Activated T-helper 17 cell treated with anti-CD3 and anti-CD28 coated beads, Interleukin-2, amount 50 U/mL, for 72 hours (primary cell): ENCODE measurements around the gene SLC15A5. TPM values are rescaled to one million over a fixed set of nuclear protein-coding genes. Genes with fewer than 3 reads are reported as not detected.

Experiments
- ATAC-seq: fragments of 150-1000 bp; cut with Tn5 transposase; replicated peaks from 2 replicates; pipeline ENCODE4 v1.10.0; 2021; ENCODE audit warnings: mild to moderate bottlenecking, moderate library complexity
- H3K27ac Mint-ChIP-seq: one replicate; pipeline ENCODE4 v1.8.0; 2022; ENCODE audit warnings: mixed read lengths
- H3K27me3 Mint-ChIP-seq: one replicate; pipeline ENCODE4 v1.8.0; 2022; ENCODE audit warnings: mixed read lengths
- H3K36me3 Mint-ChIP-seq: one replicate; pipeline ENCODE4 v1.8.0; 2022; ENCODE audit warnings: low read depth, mild to moderate bottlenecking, mixed read lengths
- H3K4me1 Mint-ChIP-seq: one replicate; pipeline ENCODE4 v1.8.0; 2022; ENCODE audit warnings: mixed read lengths
- H3K4me3 Mint-ChIP-seq: one replicate; pipeline ENCODE4 v1.8.0; 2022; ENCODE audit warnings: mild to moderate bottlenecking, mixed read lengths
- H3K9me3 Mint-ChIP-seq: one replicate; pipeline ENCODE4 v1.8.0; 2022; ENCODE audit warnings: mixed read lengths
- total RNA-seq, 2 donors: library from RNA; stranded (reverse); gene quantifications; one replicate each; pipeline ENCODE4 v1.2.3, GENCODE V29; 2022

SLC15A5 gene
- total RNA-seq, 2 donors from 2014 or later, result not detected

DNA sequence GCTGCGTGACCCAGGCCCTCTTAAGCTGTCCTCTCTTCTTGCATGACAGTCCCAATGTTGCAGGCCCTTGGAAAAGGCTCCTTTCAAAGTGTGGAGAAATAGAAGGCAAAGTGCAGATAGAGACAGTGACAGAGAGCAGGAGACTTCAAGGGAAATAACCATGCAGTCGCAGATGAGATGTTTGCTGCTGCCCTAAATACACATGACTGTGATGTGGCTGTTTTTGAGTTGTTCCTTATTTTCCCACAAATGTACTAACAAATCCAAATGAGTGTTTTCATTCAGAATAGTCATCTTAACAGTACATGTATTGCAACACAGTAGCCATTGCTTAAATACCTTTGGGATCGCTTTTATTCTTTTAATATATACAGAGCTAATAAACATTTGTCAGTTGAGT, 101.6 kb downstream of the SLC15A5 start:
- H3K9me3 Mint-ChIP-seq, result peaks cover 3% of the 10 kb centered on the region
- no peaks in the 10 kb centered on the region for H3K4me1 Mint-ChIP-seq
- H3K36me3 Mint-ChIP-seq, result no peaks in the 10 kb centered on the region
- H3K27me3 Mint-ChIP-seq, result no peaks in the 10 kb centered on the region
- no peak for ATAC-seq
- no peak overlapping the region for H3K27ac Mint-ChIP-seq
- H3K4me3 Mint-ChIP-seq, result no peak overlapping the region

DNA sequence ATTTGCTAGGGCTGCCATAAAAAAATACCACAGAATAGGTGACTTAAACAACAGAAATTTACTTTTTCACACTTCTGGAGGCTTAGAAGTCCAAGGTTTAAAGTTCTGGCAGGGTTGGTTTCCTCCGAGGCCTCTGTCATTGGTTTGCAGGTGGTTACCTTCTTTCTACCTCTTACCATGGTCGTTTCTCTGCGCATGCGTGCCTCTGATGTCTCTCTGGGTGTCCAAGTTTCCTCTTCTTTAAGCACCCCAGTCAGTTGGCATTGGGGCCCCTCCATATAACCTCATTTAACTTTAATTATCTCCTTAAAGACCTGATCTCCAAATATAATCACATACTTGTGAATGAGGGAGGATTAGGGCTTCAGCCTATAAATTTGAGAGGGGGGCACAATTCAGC, 103.2 kb downstream of the SLC15A5 start:
- Mint-ChIP-seq H3K27me3 (no peaks in the 10 kb centered on the region), H3K36me3 (no peaks in the 10 kb centered on the region), H3K9me3 (peaks cover 3% of the 10 kb centered on the region), H3K4me1 (no peaks in the 10 kb centered on the region), H3K4me3 (no peak overlapping the region), H3K27ac (no peak overlapping the region)
- no peak for ATAC-seq

DNA sequence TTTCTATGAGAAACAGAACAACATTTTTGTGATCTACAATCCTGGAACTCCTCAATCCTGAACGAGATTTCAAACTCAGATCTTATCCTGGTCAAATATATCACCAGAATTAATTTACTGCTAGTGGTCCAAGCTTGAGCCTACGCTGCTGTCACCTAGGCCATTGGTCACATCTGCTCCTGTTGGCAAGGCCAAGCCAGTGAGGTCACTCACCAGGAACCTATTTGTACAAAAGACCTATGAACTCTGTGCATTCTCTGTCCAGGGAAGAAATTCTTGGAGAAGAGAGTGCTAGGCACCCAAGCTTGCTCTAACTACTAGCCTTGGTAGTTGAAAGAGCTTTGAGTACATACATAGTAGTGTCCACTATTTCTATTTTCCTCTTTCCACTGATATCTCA, 106.1 kb downstream of the SLC15A5 start:
- no peaks in the 10 kb centered on the region for H3K27me3 Mint-ChIP-seq
- no peak overlapping the region for H3K27ac Mint-ChIP-seq
- peaks cover 3% of the 10 kb centered on the region for H3K9me3 Mint-ChIP-seq
- no peaks in the 10 kb centered on the region for H3K36me3 Mint-ChIP-seq
- H3K4me1 Mint-ChIP-seq, result no peaks in the 10 kb centered on the region
- no peak for ATAC-seq
- H3K4me3 Mint-ChIP-seq, result no peak overlapping the region

DNA sequence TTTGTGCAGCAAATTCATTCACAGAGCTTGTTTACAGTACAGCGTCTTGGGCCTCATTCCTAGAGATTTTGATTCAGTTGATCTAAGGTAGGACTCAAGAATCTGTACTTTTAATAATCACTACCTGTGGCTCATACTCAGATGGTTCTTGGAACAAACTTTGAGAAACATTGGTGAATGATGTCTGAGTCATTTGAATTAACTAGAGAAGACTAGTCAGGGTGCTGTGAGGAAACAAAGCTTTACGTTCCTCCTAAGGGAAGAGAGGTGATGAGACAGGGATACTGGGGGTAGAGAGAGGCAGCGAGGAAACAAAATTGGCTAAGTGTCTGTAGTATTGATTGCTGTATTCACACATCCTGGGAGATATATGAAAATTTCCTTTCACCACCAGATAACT, 109.4 kb downstream of the SLC15A5 start:
- no peak for ATAC-seq
- H3K27me3 Mint-ChIP-seq, result no peaks in the 10 kb centered on the region
- peaks cover 2% of the 10 kb centered on the region for H3K9me3 Mint-ChIP-seq
- H3K4me3 Mint-ChIP-seq, result no peak overlapping the region
- no peaks in the 10 kb centered on the region for H3K4me1 Mint-ChIP-seq
- H3K27ac Mint-ChIP-seq, result no peak overlapping the region
- no peaks in the 10 kb centered on the region for H3K36me3 Mint-ChIP-seq

DNA sequence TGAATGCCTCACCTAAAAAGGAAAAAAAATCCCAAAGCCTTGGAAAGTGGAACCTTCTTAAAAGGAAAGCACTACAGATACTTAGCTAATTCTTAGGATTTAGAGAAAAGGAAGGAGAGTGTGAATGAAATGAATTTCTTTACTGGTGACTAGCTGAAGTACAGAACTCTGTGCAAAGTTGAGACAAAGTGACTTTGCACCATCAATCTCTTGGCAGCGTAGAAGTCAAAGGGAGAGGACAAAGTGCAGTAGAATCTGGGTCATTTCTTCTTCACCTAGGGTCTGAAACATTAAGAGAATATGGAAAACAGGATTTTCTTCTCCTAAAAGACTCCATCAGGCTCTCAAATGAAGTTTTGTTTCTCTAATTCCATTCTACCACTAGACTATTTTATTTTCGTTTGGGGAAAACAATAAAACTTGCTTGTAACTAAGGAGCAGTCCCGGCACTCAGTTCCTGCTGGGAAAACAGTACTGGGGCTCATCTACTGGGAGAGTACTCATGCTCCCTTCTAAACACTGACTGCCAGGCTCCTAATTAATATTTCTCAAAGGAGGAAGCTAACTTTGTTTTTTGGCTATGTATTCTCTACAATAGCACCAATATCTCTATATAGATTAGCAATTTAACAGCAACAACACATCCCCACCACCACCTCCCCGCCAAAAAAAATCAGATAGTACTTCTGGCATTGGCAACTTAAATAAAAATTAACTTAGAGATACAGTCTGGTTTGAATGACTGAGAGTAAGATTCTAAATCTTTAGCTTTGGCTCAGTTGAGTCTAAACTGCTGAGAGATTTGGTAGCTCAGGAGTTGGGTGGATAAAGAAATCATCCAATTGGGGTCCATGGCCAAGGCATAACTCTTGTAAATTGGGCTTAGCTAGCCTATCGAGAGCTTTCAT, 110.7 kb downstream of the SLC15A5 start:
- no peaks in the 10 kb centered on the region for H3K27me3 Mint-ChIP-seq
- no peaks in the 10 kb centered on the region for H3K4me1 Mint-ChIP-seq
- H3K4me3 Mint-ChIP-seq, result no peak overlapping the region
- ATAC-seq, result no peak
- H3K27ac Mint-ChIP-seq, result no peak overlapping the region
- peaks cover 3% of the 10 kb centered on the region for H3K9me3 Mint-ChIP-seq
- no peaks in the 10 kb centered on the region for H3K36me3 Mint-ChIP-seq

DNA sequence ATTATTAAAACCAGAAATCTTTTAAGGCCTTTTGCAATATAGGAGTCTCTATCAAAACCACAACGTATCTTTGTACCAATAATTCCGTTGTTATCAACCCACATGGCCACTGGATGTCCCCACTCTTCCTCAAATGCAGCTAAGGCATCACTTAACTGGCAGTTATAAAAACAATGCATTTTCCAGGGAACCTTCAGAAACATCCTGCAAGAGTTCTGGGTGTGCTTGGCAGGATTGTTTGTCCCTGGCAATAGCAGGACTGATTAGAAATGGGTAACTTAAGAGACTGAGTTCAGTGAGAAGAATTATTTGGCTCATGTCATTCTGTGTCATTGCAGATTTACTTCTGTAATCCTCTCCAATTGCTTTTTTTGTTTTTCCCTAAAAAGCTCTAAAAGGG, 112.0 kb downstream of the SLC15A5 start:
- Mint-ChIP-seq H3K4me1 (no peaks in the 10 kb centered on the region), H3K27ac (no peak overlapping the region), H3K4me3 (no peak overlapping the region), H3K36me3 (no peaks in the 10 kb centered on the region), H3K27me3 (no peaks in the 10 kb centered on the region), H3K9me3 (peaks cover 3% of the 10 kb centered on the region)
- no peak for ATAC-seq

DNA sequence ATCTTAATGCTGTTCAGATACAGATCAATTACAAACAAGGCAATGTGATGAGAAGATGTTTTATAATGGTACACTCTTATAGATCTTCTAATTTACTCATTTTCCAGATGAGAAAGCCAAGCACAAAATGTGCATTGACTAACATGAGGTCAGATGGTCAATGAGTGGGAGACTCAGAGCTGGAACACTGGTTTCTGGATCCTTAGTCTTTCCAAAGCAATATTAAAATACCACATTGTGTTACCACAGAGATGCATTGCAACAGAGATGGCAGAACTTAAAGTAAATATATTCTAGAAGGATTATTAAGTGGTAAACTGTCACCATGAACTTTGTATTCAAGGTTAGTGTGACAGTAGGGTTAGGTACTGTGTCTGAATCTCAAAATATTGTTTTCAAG, 113.6 kb downstream of the SLC15A5 start:
- no peaks in the 10 kb centered on the region for H3K36me3 Mint-ChIP-seq
- peaks cover 3% of the 10 kb centered on the region for H3K9me3 Mint-ChIP-seq
- H3K27ac Mint-ChIP-seq, result no peak overlapping the region
- H3K27me3 Mint-ChIP-seq, result no peaks in the 10 kb centered on the region
- H3K4me3 Mint-ChIP-seq, result no peak overlapping the region
- no peak for ATAC-seq
- H3K4me1 Mint-ChIP-seq, result no peaks in the 10 kb centered on the region

DNA sequence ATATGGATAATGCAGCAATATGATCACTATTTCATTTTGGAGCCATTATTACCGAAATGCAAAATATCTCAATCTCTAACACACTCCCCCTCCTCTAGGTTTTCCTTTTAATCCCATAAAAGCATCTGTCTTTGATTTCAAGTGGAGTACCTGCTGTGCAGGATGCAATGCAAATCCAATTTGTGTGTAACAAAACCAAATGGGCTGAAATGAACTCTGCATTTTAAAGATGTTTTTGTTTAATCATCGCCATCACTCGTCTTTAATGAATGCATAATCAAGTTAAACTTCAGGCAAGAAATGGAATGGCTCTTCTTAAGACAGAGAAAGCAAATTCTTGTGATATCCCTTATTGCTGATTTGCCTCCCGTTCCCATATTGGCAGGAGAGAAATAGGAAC, 114.3 kb downstream of the SLC15A5 start:
- no peak overlapping the region for H3K4me3 Mint-ChIP-seq
- peaks cover 3% of the 10 kb centered on the region for H3K9me3 Mint-ChIP-seq
- no peaks in the 10 kb centered on the region for H3K4me1 Mint-ChIP-seq
- no peaks in the 10 kb centered on the region for H3K27me3 Mint-ChIP-seq
- ATAC-seq, result no peak
- no peaks in the 10 kb centered on the region for H3K36me3 Mint-ChIP-seq
- H3K27ac Mint-ChIP-seq, result no peak overlapping the region

DNA sequence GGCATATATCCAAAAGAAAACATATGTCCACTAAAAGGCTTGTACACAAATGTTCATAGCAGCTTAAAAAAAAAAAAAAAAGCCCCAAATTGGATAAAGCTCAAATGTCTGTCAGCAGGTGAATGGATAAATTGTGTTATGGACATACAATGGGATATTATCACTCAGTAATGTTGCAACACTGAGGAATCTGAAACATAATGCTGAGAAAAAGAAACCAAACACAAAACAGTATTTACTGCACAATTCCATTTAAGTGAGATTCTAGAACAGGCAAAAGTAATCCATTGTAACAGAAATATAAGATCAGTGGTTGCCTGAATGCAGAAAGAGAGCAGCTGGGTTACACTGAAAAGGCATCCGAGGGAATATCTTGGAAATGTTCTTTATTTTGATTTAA, 117.9 kb downstream of the SLC15A5 start:
- H3K27me3 Mint-ChIP-seq, result no peaks in the 10 kb centered on the region
- H3K9me3 Mint-ChIP-seq, result peaks cover 3% of the 10 kb centered on the region
- no peaks in the 10 kb centered on the region for H3K4me1 Mint-ChIP-seq
- no peak for ATAC-seq
- no peaks in the 10 kb centered on the region for H3K36me3 Mint-ChIP-seq
- no peak overlapping the region for H3K4me3 Mint-ChIP-seq
- no peak overlapping the region for H3K27ac Mint-ChIP-seq

DNA sequence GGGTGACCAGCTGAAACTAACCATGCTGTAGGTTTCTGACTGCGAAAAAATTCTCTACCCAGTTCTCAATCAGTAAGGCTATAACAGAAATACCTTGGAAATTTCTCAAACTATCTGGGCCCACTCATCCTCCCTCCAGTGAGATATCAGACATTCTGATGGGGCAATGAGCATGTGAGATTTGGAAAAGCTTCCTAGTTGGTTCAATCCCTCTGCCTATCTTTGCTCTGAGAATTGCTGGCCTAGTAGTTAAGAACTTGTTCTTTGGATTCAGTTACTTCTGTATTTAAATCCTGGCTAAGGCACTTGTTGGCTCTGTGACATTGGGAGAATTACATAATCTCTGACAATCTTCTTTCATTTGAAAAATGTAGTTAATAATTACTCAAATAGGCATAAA, 119.4 kb downstream of the SLC15A5 start:
- Mint-ChIP-seq H3K4me1 (no peaks in the 10 kb centered on the region), H3K27ac (no peak overlapping the region), H3K4me3 (no peak overlapping the region), H3K9me3 (peaks cover under 1% of the 10 kb centered on the region), H3K36me3 (no peaks in the 10 kb centered on the region), H3K27me3 (no peaks in the 10 kb centered on the region)
- no peak for ATAC-seq

DNA sequence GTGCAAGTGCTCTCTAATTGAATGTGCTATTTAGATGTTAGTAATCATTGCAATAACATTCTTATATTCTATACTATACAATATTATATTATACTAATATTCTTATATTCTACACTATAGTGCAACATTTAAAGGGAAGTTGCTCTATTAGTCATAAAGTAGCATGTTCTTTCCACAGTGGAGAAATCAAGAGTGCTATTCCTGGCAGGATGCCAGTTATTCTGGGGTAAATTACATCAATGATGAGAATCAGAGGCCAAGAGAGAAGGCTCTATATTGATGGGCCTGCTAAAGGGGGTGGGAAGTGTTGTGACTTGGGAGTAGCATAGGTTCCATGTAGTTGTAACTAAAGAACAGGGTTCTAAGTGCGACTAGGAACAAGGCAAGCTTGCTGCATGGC, 121.5 kb downstream of the SLC15A5 start:
- no peaks in the 10 kb centered on the region for H3K27me3 Mint-ChIP-seq
- ATAC-seq, result no peak
- no peaks in the 10 kb centered on the region for H3K4me1 Mint-ChIP-seq
- H3K36me3 Mint-ChIP-seq, result no peaks in the 10 kb centered on the region
- H3K27ac Mint-ChIP-seq, result no peak overlapping the region
- no peaks in the 10 kb centered on the region for H3K9me3 Mint-ChIP-seq
- no peak overlapping the region for H3K4me3 Mint-ChIP-seq

DNA sequence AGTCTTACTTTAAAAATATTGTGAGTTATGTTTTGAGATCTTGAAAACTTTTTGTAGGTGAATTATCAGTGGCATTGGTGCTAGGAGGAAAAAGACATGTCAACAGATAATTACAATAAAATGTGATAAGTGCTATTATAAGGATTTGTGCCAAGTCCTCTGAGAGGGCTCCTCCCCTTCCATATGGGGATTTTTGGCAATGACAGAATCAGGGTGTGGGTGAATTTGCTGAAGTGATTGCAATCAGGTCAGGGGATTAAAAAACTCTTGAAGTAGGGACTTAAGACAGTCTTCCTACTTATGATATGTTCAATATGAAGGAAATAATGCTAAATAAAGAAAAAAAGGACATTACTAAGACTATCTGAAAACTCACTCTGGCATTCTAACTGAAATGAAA, 122.5 kb downstream of the SLC15A5 start:
- H3K9me3 Mint-ChIP-seq, result no peaks in the 10 kb centered on the region
- no peaks in the 10 kb centered on the region for H3K4me1 Mint-ChIP-seq
- ATAC-seq, result no peak
- no peaks in the 10 kb centered on the region for H3K36me3 Mint-ChIP-seq
- no peaks in the 10 kb centered on the region for H3K27me3 Mint-ChIP-seq
- no peak overlapping the region for H3K4me3 Mint-ChIP-seq
- H3K27ac Mint-ChIP-seq, result no peak overlapping the region

DNA sequence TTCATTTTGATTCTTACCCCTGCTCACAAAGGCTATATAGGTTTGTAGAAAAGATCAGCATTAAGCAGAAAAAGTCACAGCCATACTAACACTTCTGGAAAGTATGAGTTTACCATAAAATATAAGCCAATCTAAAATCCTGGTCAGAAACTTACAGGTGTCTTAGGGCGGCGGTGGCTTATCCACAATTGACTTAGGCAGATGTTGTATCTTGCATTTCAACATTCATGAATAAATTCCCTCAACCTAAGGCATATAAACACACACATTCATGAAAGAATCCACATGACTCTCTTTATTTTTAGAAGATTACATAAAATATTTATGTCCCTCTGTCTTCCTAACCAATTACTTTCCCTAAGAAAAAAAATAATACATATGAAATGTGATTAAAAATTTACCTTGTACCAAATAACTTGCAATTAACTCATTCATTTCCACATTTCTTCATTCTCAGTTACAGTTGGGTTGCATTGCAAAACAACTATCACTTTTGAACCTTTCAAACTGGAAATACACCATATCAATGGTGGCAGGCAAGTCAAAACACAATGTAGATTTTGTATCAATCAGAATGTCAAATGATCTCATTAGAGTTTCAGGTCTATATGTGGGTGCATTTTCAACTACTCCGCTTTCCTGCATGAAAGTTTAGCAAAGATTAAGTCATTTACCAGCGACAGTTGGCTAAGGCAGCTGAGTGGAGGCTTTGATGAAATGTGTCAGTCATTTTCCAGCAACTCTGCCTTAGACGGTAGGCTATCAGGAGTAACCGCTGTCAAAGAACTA, 124.4 kb downstream of the SLC15A5 start:
- no peaks in the 10 kb centered on the region for H3K27me3 Mint-ChIP-seq
- no peak overlapping the region for H3K27ac Mint-ChIP-seq
- ATAC-seq, result no peak
- H3K36me3 Mint-ChIP-seq, result no peaks in the 10 kb centered on the region
- no peak overlapping the region for H3K4me3 Mint-ChIP-seq
- no peaks in the 10 kb centered on the region for H3K9me3 Mint-ChIP-seq
- H3K4me1 Mint-ChIP-seq, result no peaks in the 10 kb centered on the region

DNA sequence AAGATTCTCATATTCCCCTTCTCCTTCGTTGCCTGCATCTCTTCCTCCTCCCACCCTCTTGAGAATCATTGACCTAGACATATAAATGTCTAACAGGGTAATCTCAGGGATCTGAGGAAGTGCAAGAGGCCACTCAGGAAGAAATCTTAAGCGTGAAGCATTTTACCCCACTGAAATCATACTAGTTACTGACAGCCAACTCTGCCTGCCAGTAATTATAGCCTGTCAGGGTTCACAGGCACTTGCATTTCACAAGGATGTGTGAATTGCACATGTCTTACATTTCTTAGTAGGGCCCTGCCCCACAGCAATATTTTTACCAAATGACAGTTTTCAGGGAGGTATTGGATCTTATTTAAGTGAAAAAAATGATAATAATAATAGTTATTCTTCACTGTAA, 127.2 kb downstream of the SLC15A5 start:
- Mint-ChIP-seq H3K27ac (no peak overlapping the region), H3K27me3 (no peaks in the 10 kb centered on the region), H3K4me1 (no peaks in the 10 kb centered on the region), H3K4me3 (no peak overlapping the region), H3K9me3 (no peaks in the 10 kb centered on the region), H3K36me3 (no peaks in the 10 kb centered on the region)
- ATAC-seq, result no peak

DNA sequence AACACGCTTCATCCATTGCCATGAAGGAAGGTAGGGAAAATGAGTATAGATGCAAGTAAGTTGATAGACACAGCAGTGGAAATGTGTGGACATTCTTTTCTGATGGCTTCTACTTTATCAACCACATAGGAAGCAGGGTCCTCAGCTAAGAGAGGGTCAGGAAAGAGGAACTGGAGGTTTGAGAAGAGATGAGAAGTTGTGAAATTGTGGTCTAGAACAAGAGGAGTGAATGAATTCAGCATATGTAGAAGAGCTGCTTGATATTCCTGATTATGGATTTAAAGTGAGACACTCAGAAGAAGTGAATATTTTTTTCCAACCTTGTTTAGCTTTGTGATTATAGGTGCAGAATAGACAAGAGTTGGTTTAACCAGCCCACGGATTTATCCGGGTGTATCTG, 128.5 kb downstream of the SLC15A5 start:
- H3K4me1 Mint-ChIP-seq, result no peaks in the 10 kb centered on the region
- H3K36me3 Mint-ChIP-seq, result no peaks in the 10 kb centered on the region
- no peak overlapping the region for H3K27ac Mint-ChIP-seq
- no peak overlapping the region for H3K4me3 Mint-ChIP-seq
- no peak for ATAC-seq
- no peaks in the 10 kb centered on the region for H3K27me3 Mint-ChIP-seq
- no peaks in the 10 kb centered on the region for H3K9me3 Mint-ChIP-seq
